Suprapubic skin (tissue), 3 donors: ENCODE results near the gene ALG1.
"Not testable (repeated sequence)": the region's sequence is repeated elsewhere in the genome, so short reads cannot be mapped to it uniquely, and the experiment has no call there.

Source experiments
- CTCF ChIP-seq, 2 donors: fragments of 200-600 bp in 1 of 2; fragments of 450-650 bp in 1 of 2; sonication (generic) in 1 of 2; IDR thresholded peaks; one replicate each; pipeline ENCODE4 v1.5.1; 2016 to 2019; ENCODE audit warnings: antibody characterized with exemption in 2 of 2, mild to moderate bottlenecking in 1 of 2, moderate library complexity in 1 of 2
- POLR2A ChIP-seq, 2 donors: fragments of 450-650 bp; IDR thresholded peaks; one replicate each; pipeline ENCODE4 v1.6.1; 2017; ENCODE audit warnings: antibody characterized with exemption in 2 of 2, mild to moderate bottlenecking in 2 of 2, moderate library complexity in 2 of 2

GRCh38 chr16:5044581-5044980, 27.1 kb upstream of the ALG1 start:
- not testable (repeated sequence) for TF ChIP-seq CTCF, POLR2A (IDR thresholded peaks at IDR 0.05)
